Endothelial cell of umbilical vein (primary cell): ENCODE results near the gene KLHL17. TPM values are rescaled to one million over a fixed set of nuclear protein-coding genes. Genes with fewer than 3 reads are reported as not detected.
A peak's percentile ranks its signal among the peaks of the same experiment; 100 is the strongest.

Experiments
- BruUV-seq: library from RNA; stranded (reverse); fragments of 400-500 nt; replicated peaks from 2 replicates; lab custom pipeline; 2021; lab: Mats Ljungman, UMichigan
- CTCF ChIA-PET: fragments of 300-600, 350-600 bp; sonication (Branson Sonifier 250); formaldehyde crosslinking; loops from one replicate; lab custom pipeline; 2021; ENCODE audit warnings: antibody characterized with exemption, inconsistent platforms; lab: Charles Lee
- POLR2A ChIA-PET: fragments of 300-600, 350-600 bp; sonication (Branson Sonifier 250); formaldehyde crosslinking; loops from one replicate; lab custom pipeline; 2021; ENCODE audit warnings: antibody characterized with exemption, inconsistent platforms; lab: Charles Lee
- DNase-seq: peaks from one replicate; pipeline ENCODE4 v3.0.0-alpha.2; 2011; ENCODE audit warnings: low read depth, low spot score
- FAIRE-seq: peaks from 2 replicates; lab custom pipeline; 2011; peaks lifted over from hg19 to GRCh38; lab: Jason Lieb, UNC
- H2AFZ ChIP-seq: 2 replicates; pipeline ENCODE4 v1.6.0; 2012; ENCODE audit warnings: low read depth, low read length, control low read depth, inconsistent platforms
- H3K27ac ChIP-seq: 2 replicates; pipeline ENCODE4 v1.5.1; 2011; ENCODE audit warnings: low read depth, mild to moderate bottlenecking, control low read depth, low read length, moderate library complexity; ENCODE audit not compliant: insufficient read depth
- H3K27me3 ChIP-seq, 2 experiments: 2 replicates each; pipeline versions ENCODE4 v1.6.0 to v1.6.1; 2011; ENCODE audit warnings: low read length in 2 of 2, mixed read lengths in 1 of 2; ENCODE audit not compliant: control insufficient read depth in 2 of 2, insufficient read depth in 2 of 2
- H3K36me3 ChIP-seq, 2 experiments: 2 replicates in 1 of 2; 3 replicates in 1 of 2; pipeline ENCODE4 v1.5.1; 2011; ENCODE audit warnings: low read length in 2 of 2, mild to moderate bottlenecking in 1 of 2, moderate library complexity in 1 of 2; ENCODE audit not compliant: control insufficient read depth in 2 of 2, insufficient read depth in 2 of 2; ENCODE audit errors: extremely low read depth in 1 of 2
- H3K4me1 ChIP-seq: 3 replicates; pipeline ENCODE4 v1.5.1; 2011; ENCODE audit warnings: mild to moderate bottlenecking, low read length; ENCODE audit not compliant: control insufficient read depth, insufficient read depth; ENCODE audit errors: extremely low read depth
- H3K4me2 ChIP-seq: 2 replicates; pipeline ENCODE4 v1.6.1; 2011; ENCODE audit warnings: low read length, control low read depth, mixed read lengths; ENCODE audit not compliant: insufficient read depth
- H3K4me3 ChIP-seq, 3 experiments: fragments of 200-600 bp in 1 of 3; sonication (generic), shearing (Covaris generic) in 1 of 3; replicated peaks in 1 of 3; 2 replicates each; pipeline ENCODE4 v1.5.1; 2011 to 2016; ENCODE audit warnings: control low read depth in 3 of 3, low read length in 3 of 3, mild to moderate bottlenecking in 2 of 3, inconsistent platforms in 1 of 3, low read depth in 1 of 3, moderate library complexity in 1 of 3; ENCODE audit not compliant: insufficient read depth in 1 of 3
- H3K79me2 ChIP-seq: 2 replicates; pipeline ENCODE4 v1.6.0; 2012; ENCODE audit warnings: low read length, inconsistent platforms; ENCODE audit not compliant: control insufficient read depth, insufficient read depth
- H3K9ac ChIP-seq: replicated peaks from 2 replicates; pipeline ENCODE3; 2011; ENCODE audit warnings: low read length, control low read depth; ENCODE audit not compliant: insufficient read depth; ENCODE audit errors: extremely low read depth
- H3K9me1 ChIP-seq: replicated peaks from 3 replicates; pipeline ENCODE4 v1.6.0; 2011; ENCODE audit warnings: mild to moderate bottlenecking, low read length; ENCODE audit not compliant: control insufficient read depth, insufficient read depth; ENCODE audit errors: extremely low read depth
- H3K9me3 ChIP-seq: replicated peaks from 2 replicates; pipeline ENCODE4 v1.5.1; 2012; ENCODE audit warnings: low read length, inconsistent platforms; ENCODE audit not compliant: control insufficient read depth, insufficient read depth
- H4K20me1 ChIP-seq: replicated peaks from 2 replicates; pipeline ENCODE3; 2011; ENCODE audit warnings: mild to moderate bottlenecking, low read length; ENCODE audit not compliant: control insufficient read depth, insufficient read depth; ENCODE audit errors: extremely low read depth
- EZH2 ChIP-seq: IDR thresholded peaks from 2 replicates; pipeline ENCODE4 v1.6.1; 2012; ENCODE audit warnings: borderline replicate concordance, low read depth, mild to moderate bottlenecking, moderate library complexity, low read length, inconsistent platforms; ENCODE audit not compliant: severe bottlenecking
- FOS ChIP-seq: IDR thresholded peaks from 2 replicates; pipeline ENCODE4 v1.6.1; 2011; ENCODE audit warnings: mild to moderate bottlenecking, low read length, moderate library complexity, borderline replicate concordance; ENCODE audit not compliant: insufficient read depth
- GATA2 ChIP-seq: IDR thresholded peaks from 2 replicates; pipeline ENCODE4 v1.7.0; 2011; ENCODE audit warnings: low read depth, mild to moderate bottlenecking, moderate library complexity, mixed read lengths, low read length; ENCODE audit not compliant: insufficient read length, insufficient read depth
- JUN ChIP-seq: IDR thresholded peaks from 2 replicates; pipeline ENCODE4 v1.6.1; 2011; ENCODE audit warnings: borderline replicate concordance, low read depth; ENCODE audit not compliant: insufficient read length, insufficient read depth
- MYC ChIP-seq: IDR thresholded peaks from one replicate; pipeline ENCODE4 v1.6.1; 2011; ENCODE audit warnings: mild to moderate bottlenecking, low read depth, low read length
- POLR2A ChIP-seq: IDR thresholded peaks from 2 replicates; pipeline ENCODE4 v1.6.1; 2012; ENCODE audit warnings: low read depth, mild to moderate bottlenecking, control low read depth, low read length
- POLR2AphosphoS5 ChIP-seq: IDR thresholded peaks from 2 replicates; pipeline ENCODE4 v1.6.1; 2012; ENCODE audit warnings: low read depth, mild to moderate bottlenecking, control low read depth, low read length, moderate library complexity; ENCODE audit not compliant: insufficient read depth
- dilution Hi-C: fragments of 300-500 bp; cut with MboI; formaldehyde crosslinking; loops from one replicate; pipeline ENCODE4 v1.15.0; 2019; ENCODE audit warnings: low sequenced_read_pairs; ENCODE audit not compliant: extremely low pct_ligation_motif_present
- intact Hi-C: fragments of 100-400 bp; cut with micrococcal nuclease; formaldehyde crosslinking; loops from one replicate; pipeline ENCODE4 v1.10.0; 2022
- polyA plus RNA-seq, 4 experiments: library from polyadenylated mRNA; depleted of rRNA in 3 of 4; stranded (reverse) in 3 of 4; unstranded in 1 of 4; fragments of >200 nt; gene quantifications; 2 replicates each; pipeline versions ENCODE4 v1.2.1 to v1.2.3, GENCODE V29; 2011 to 2012; ENCODE audit warnings: missing spikeins in 1 of 4
- total RNA-seq: library from RNA; stranded (reverse); gene quantifications from 2 replicates; pipeline ENCODE4 v1.2.3, GENCODE V29; 2021
- TF ChIP-seq, protein P1 (sequence below), 2 donors: IDR thresholded peaks; 1 replicate in 1 of 2; 2 replicates in 1 of 2; pipeline ENCODE4 v1.5.1; 2011; ENCODE audit warnings: low read length in 2 of 2, mild to moderate bottlenecking in 2 of 2, moderate library complexity in 2 of 2, control low read depth in 1 of 2, inconsistent platforms in 1 of 2, low read depth in 1 of 2; ENCODE audit not compliant: insufficient read depth in 1 of 2; ENCODE audit errors: extremely low read depth in 1 of 2
- TF ChIP-seq, protein P2 (sequence below): IDR thresholded peaks from 2 replicates; pipeline ENCODE4 v1.6.1; 2011; ENCODE audit not compliant: insufficient read depth, insufficient read length

KLHL17 gene
- total and polyA plus RNA-seq, 2 donors (not counting 3 experiments of a cell fraction or from before 2014, with no cell fraction given) = 27.0 to 30.1 TPM

DNA sequence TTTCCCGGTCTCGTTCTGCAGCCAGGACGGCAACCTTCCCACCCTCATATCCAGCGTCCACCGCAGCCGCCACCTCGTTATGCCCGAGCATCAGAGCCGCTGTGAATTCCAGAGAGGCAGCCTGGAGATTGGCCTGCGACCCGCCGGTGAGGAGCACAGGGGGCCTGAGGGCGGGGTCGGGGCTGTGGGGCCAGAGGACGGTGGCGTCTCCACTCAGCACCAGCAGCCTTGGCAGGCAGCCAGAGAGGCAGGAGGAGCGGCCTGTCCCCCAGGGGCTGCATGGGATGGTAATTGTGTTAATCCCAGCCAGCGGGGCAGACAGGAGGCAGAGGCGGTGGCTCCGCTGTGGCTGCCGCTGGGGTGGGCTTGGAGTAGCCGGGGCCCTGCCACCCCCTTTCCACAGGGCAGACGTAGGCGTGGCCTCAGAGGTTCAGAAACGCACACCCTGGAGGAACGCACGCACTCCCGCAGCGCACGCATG, 24.6 kb upstream of the KLHL17 start:
- no TSS peak for BruUV-seq
- Histone ChIP-seq H3K27ac (no peak overlapping the region), H3K79me2 (no peaks in the 10 kb centered on the region), H3K36me3 (no peaks in the 10 kb centered on the region), H3K9me1 (no peaks in the 10 kb centered on the region), H3K4me2 (no peak overlapping the region), H3K9ac (no peak overlapping the region), H3K27me3 (peaks cover 19% of the 10 kb centered on the region in 2 experiments), H3K4me3 (no peak overlapping the region), H4K20me1 (no peaks in the 10 kb centered on the region), H3K9me3 (no peaks in the 10 kb centered on the region), H3K4me1 (peaks cover 4% of the 10 kb centered on the region), H2AFZ (no peak overlapping the region)
- dilution Hi-C loops = no loop called here
- POLR2A ChIA-PET = no interaction called here
- TF ChIP-seq EZH2 (peak; percentile 77), POLR2AphosphoS5 (no peak), MYC (no peak)
- CTCF ChIA-PET = interaction anchor here (0.9 kb wide), 1 partner anchor 17 kb away, joined by 3 read pairs; no protein-coding TSS in a partner anchor
- FAIRE-seq (no peak), DNase-seq (no peak)
- intact Hi-C loops = no loop called here

DNA sequence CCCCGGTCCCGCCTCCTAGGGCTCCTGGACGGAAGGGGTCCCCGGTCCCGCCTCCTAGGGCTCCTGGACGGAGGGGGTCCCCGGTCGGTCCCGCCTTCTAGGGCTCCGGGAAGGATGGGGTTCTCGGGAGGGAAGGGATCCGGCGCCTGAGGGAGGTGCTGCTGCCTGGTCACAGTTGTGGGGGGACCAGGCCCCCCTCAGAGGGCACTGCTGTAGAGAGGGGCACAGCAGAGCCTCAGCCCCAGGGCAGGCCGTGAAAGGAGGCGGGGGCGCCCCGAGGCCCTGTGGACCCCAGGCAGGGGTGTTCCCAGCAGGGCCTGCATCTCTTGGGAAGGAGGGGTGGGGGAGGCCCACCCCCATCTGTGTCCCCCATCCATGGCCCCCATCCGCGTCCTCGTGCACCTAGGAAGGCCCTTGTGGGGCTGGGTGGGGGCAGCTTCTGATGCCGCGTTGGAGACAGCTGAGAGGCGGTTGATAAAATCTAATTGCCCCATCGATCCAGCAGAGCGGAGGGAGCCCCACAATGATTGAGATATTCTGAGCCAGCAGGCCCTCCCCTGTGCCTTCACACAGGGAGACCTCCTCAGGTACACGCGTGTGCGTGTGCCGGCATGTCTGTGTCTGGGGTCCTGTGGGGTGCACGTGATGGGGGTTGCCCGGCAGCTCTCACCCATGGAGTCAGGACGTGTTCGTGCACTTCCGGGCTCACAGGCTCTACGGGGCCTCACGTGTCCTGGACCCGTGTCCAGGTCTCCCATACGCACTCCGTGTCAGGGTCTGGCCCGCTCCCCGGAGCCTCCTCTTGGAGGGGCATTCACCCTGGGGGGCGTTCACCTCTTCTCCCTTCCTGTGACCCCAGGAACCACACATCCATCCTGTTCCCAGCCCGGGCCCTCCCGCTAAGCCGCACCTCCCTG, 23.8 kb upstream of the KLHL17 start:
- FAIRE-seq = no peak
- Histone ChIP-seq H3K9me3 (no peaks in the 10 kb centered on the region), H2AFZ (no peak overlapping the region), H3K4me1 (peaks cover 9% of the 10 kb centered on the region), H3K27me3 (peaks cover 19 to 27% of the 10 kb centered on the region in 2 experiments), H3K79me2 (no peaks in the 10 kb centered on the region), H3K4me3 (no peak overlapping the region), H3K27ac (no peak overlapping the region), H3K36me3 (no peaks in the 10 kb centered on the region), H3K9me1 (no peaks in the 10 kb centered on the region), H3K9ac (no peak overlapping the region), H4K20me1 (no peaks in the 10 kb centered on the region), H3K4me2 (no peak overlapping the region)
- ChIA-PET CTCF (no interaction called here), POLR2A (no interaction called here)
- no TSS peak for BruUV-seq
- TF ChIP-seq MYC (no peak), GATA2 (no peak), POLR2A (no peak), FOS (no peak), EZH2 (no peak), JUN (no peak), POLR2AphosphoS5 (no peak)
- TF ChIP-seq, protein P1, sequence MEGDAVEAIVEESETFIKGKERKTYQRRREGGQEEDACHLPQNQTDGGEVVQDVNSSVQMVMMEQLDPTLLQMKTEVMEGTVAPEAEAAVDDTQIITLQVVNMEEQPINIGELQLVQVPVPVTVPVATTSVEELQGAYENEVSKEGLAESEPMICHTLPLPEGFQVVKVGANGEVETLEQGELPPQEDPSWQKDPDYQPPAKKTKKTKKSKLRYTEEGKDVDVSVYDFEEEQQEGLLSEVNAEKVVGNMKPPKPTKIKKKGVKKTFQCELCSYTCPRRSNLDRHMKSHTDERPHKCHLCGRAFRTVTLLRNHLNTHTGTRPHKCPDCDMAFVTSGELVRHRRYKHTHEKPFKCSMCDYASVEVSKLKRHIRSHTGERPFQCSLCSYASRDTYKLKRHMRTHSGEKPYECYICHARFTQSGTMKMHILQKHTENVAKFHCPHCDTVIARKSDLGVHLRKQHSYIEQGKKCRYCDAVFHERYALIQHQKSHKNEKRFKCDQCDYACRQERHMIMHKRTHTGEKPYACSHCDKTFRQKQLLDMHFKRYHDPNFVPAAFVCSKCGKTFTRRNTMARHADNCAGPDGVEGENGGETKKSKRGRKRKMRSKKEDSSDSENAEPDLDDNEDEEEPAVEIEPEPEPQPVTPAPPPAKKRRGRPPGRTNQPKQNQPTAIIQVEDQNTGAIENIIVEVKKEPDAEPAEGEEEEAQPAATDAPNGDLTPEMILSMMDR (IDR thresholded peaks at IDR 0.05; ENCODE audit: extremely low read depth in 1 of 2, insufficient read depth in 1 of 2, low read depth in 1 of 2, low read length in 2 of 2) = no peak
- TF ChIP-seq, protein P2, sequence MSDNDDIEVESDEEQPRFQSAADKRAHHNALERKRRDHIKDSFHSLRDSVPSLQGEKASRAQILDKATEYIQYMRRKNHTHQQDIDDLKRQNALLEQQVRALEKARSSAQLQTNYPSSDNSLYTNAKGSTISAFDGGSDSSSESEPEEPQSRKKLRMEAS = no peak
- intact Hi-C loops = no loop called here
- dilution Hi-C loops = no loop called here
- no peak for DNase-seq
